ENCODE measurements around the gene SMG6.
A peak's percentile ranks its signal among the peaks of the same experiment; 100 is the strongest.
"Not testable (repeated sequence)": the region's sequence is repeated elsewhere in the genome, so short reads cannot be mapped to it uniquely, and the experiment has no call there.

Gene SMG6

GRCh38 chr17:2202302-2202995 lies 101.1 kb downstream of the SMG6 start:
- TF ChIP-seq, protein P1, sequence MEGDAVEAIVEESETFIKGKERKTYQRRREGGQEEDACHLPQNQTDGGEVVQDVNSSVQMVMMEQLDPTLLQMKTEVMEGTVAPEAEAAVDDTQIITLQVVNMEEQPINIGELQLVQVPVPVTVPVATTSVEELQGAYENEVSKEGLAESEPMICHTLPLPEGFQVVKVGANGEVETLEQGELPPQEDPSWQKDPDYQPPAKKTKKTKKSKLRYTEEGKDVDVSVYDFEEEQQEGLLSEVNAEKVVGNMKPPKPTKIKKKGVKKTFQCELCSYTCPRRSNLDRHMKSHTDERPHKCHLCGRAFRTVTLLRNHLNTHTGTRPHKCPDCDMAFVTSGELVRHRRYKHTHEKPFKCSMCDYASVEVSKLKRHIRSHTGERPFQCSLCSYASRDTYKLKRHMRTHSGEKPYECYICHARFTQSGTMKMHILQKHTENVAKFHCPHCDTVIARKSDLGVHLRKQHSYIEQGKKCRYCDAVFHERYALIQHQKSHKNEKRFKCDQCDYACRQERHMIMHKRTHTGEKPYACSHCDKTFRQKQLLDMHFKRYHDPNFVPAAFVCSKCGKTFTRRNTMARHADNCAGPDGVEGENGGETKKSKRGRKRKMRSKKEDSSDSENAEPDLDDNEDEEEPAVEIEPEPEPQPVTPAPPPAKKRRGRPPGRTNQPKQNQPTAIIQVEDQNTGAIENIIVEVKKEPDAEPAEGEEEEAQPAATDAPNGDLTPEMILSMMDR (conservative IDR thresholded peaks at IDR 0.05; ENCODE audit: low read depth, low read length), result no peak
- H3K4me3 ChIP-seq (ENCODE audit: low read length), result no peak overlapping the region
- DNase-seq (ENCODE audit: low read depth), result no peak

DNA sequence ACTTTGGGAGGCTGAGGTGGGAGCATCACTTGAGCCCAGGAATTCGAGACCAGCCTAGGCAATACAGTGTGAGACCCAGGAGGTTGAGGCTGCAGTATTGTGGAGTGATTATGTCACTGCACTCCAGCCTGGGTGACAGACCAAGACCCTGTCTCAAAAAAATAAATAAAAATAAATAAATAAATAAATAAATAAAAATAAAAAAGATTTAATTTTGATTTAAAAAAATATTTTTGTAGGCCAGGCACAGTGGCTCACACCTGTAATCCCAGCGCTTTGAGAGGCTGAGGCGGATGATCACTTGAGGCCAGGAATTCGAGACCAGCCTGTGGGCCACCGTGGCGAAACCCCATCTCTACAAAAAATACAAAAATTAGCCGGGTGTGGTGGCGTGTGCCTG lies 104.2 kb downstream of the SMG6 start:
- not testable (repeated sequence) for DNase-seq (ENCODE audit: low read depth); H3K4me3 ChIP-seq (ENCODE audit: low read length)

DNA sequence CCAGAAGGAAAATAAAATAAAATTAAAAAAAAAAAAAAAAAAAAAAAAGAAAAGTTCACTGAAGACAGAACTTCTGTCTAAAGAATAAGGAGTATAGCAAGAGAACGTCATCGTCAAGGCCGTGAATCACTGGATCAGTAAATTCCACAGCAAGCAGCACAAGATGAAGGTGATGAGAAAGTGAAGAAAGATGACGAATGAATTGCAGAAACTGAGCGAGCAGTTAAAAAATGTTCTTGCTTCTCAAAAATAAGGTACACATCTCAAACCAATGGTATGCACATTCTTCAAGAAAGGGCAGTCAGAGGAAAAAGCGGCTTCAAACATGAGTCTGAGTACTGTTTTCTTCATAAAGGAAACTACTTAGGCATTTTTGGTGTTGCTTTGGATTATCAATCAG lies 104.7 kb downstream of the SMG6 start:
- DNase-seq (ENCODE audit: low read depth), result no peak

GRCh38 chr17:2197271-2197670 lies 106.3 kb downstream of the SMG6 start:
- no peak overlapping the region for H3K4me3 ChIP-seq (ENCODE audit: low read length)
- no peak for DNase-seq (ENCODE audit: low read depth)
- TF ChIP-seq, protein P1 (conservative IDR thresholded peaks at IDR 0.05; ENCODE audit: low read depth, low read length), result no peak

More for the DNA sequence above, 104.7 kb downstream of the SMG6 start:
- TF ChIP-seq, protein P1 (conservative IDR thresholded peaks at IDR 0.05; ENCODE audit: low read depth, low read length), result no peak
- H3K4me3 ChIP-seq (ENCODE audit: low read length), result no peak overlapping the region

DNA sequence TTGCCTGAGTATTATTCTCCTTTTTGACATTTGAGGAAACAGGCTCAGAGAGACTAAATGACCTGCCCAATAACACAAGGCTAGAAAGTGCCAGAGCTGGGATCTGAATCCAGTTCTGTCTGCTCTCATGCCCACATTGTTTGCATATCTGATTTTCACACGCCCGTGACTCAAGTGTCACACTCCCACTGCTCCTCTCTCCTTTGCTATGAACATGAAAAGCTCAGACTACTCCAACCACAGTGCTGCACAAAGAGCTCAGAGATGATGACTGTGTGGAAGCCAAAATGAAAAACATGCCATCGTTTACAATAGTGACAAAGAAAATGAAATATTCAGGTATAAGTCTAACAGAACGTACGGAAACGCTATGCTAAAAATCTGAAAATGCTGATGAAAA lies 107.9 kb downstream of the SMG6 start:
- TF ChIP-seq, protein P1 (conservative IDR thresholded peaks at IDR 0.05; ENCODE audit: low read depth, low read length), result no peak
- no peak for DNase-seq (ENCODE audit: low read depth)
- no peak overlapping the region for H3K4me3 ChIP-seq (ENCODE audit: low read length)

GRCh38 chr17:2194889-2195335 lies 108.7 kb downstream of the SMG6 start:
- H3K4me3 ChIP-seq (ENCODE audit: low read length), result no peak overlapping the region
- DNase-seq (ENCODE audit: low read depth), result no peak
- TF ChIP-seq, protein P1 (conservative IDR thresholded peaks at IDR 0.05; ENCODE audit: low read depth, low read length), result no peak

DNA sequence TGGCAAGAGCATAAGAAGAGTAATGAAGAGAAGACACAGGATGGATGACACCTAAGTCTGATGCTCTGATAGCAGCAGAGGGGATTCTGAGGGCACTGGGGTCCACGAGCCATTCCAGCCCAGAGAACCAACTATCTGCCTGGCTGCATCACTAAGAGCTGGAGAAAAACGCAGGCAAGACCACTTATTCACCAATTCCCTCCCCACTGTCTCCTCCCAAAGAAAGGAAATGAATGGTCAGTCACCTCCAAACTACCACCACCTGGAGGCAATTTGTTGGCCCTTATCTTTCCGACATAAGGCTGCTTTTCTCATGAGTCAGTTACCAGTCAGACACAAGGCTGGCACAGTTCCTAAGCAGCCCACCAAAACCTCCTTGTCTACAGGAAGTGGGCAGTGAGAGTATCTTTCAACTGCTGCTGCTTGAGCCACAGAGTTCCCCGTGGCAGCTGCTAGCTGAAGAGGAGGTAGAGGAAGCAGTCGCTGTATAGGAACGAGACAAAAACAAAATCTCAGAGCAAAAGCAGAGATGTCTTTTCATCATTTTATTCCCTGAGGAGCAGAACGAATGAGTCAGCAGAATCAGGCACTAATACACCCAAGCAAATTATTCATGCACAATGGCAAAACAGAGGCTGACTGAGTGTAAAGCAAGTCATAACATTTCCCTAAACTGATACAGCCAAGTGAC lies 111.1 kb downstream of the SMG6 start:
- peak; percentile 77 for DNase-seq (ENCODE audit: low read depth)
- TF ChIP-seq, protein P1 (conservative IDR thresholded peaks at IDR 0.05; ENCODE audit: low read depth, low read length), result peak; percentile 12
- H3K4me3 ChIP-seq (ENCODE audit: low read length), result no peak overlapping the region

Measured in retinal pigment epithelial cell (primary cell).